ENCODE results near the gene ICOS.

The ICOS gene, protein sequence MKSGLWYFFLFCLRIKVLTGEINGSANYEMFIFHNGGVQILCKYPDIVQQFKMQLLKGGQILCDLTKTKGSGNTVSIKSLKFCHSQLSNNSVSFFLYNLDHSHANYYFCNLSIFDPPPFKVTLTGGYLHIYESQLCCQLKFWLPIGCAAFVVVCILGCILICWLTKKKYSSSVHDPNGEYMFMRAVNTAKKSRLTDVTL

GRCh38 chr2:203936535-203936934, at the start of gene ICOS:
ICOS (plus strand) TSS chr2:203936763; CDS start chr2:203936815, 52 bp downstream.
- no peak for DNase-seq

DNA sequence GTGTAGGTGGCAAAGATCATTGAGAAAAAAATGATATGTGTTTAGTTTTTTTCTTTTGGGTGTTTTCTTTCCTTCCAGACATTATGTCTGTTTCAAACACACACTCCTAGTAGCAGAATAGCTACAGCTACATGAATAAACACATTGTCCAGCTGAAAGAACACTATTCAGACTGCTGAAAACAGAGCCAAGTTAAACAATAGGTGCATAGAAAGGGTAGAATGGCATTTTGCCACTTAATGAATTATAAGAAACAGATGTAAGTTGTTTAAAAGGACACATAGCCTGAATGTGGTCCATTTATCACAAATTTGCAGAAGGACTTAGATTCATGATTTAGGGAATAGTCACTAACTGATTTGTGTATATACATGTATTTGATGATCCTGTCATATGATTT, 48.9 kb upstream of the ICOS start:
- no peak for DNase-seq

GRCh38 chr2:203889542-203889941, 47.0 kb upstream of the ICOS start:
- no peak for DNase-seq

GRCh38 chr2:203889944-203890343, 46.6 kb upstream of the ICOS start:
- no peak for DNase-seq

- DNase-seq = no peak
Measured at GRCh38 chr2:203890733-203891132, 45.8 kb upstream of the ICOS start.

DNA sequence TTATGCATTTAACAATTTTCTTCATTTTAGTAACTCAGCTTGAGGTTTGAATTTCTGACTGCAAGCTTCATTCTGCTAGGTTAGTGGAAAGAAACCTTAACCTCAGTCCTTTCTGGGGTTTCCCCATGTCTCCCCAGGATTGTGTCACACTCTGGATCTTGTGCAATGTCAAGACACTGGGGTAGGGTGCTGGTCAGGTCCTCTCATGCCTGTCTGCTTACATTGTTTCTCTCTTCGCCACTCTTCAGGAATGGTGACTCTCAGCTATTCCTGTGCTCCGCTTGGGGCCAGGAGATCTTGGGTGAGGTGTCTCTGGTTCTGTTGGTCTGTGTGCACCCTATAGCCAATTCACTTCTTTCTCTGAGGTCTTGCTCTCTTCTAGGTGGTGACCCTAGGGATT, 45.1 kb upstream of the ICOS start:
- DNase-seq = no peak

DNA sequence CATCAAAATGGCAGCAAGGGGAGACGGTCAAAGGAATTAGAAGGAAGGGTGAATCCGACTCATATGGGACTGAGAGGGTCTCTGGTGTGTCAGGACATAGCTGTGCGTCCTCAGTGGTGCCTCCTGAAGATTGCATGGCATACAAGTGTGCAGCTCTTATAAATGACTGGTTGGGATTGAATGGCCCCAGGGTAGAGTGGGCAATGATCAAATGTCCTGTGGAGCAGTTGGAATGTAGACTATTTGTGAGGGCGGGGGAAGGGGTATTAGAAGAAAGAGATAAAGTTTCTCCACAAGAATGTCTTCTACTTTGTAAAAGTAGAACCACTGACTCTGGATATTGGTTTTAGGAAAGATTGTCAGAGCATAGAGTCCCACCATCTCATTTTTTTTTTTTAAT, 44.4 kb upstream of the ICOS start:
- no peak for DNase-seq

DNA sequence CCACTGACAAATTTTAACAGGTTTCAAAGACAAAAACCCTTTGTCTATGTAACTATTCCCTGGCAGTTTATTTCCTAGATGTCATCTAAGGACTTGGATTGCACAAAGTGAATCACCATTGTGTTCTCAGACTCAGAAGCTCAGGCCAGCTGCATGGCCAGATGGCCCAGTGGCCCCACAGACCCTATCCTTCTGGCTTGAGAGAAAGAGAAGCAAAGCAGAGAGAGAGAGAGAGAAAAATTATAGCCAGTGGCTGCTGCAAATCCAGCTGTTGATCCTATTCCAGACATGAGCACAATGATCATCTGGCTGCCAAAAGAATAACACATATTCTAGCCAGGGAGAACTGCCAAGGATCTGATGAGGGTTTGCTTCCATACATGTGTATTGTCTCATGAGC, 43.2 kb upstream of the ICOS start:
- DNase-seq = no peak

GRCh38 chr2:203893840-203894239, 42.7 kb upstream of the ICOS start:
- no peak for DNase-seq

- DNase-seq = no peak
Measured at GRCh38 chr2:203894262-203894661, 42.3 kb upstream of the ICOS start.

DNA sequence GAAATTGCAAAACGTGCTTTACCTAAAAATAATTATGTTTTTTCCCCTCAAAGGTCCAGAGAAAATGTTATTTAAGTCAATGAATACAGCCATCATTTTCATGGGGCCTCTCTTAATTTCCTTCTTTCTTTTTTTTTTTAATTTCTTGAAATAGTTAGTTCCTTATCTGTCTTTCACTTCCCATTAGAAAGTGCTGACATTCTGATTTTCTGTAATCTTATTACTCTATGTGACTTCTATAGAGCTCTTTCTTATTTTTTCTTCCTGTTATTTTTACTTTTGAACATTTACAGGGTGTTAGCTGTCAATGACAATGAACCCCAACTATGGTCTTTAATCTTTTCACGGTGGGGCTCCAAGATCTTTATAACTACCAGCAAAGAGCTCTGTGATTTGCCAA, 39.0 kb upstream of the ICOS start:
- DNase-seq = no peak

DNA sequence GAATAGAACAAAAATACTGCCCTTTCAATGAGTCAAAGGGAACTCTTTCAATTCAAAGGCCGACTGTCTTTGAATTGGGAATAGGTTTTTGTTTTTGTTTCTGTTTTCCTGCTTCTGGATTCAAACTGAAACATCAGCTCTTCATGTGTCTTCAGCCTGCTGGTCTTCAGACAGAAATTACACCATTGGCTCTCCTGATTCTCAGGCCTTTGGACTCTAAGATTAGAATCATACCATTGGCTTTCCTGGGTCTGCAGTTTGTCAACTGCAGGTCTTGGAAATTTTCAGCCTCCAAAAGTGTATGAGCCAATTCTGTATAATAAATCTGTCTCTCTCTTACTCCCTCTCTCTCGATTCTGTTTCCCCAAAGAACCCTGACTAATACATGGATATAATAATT, 37.9 kb upstream of the ICOS start:
- no peak for DNase-seq

- no peak for DNase-seq
Measured at GRCh38 chr2:203900253-203900652, 36.3 kb upstream of the ICOS start.

GRCh38 chr2:203904022-203904421, 32.5 kb upstream of the ICOS start:
- no peak for DNase-seq

GRCh38 chr2:203905656-203906055, 30.9 kb upstream of the ICOS start:
- DNase-seq = no peak

GRCh38 chr2:203908066-203908796, 28.3 kb upstream of the ICOS start:
- DNase-seq = peak; percentile 5

DNA sequence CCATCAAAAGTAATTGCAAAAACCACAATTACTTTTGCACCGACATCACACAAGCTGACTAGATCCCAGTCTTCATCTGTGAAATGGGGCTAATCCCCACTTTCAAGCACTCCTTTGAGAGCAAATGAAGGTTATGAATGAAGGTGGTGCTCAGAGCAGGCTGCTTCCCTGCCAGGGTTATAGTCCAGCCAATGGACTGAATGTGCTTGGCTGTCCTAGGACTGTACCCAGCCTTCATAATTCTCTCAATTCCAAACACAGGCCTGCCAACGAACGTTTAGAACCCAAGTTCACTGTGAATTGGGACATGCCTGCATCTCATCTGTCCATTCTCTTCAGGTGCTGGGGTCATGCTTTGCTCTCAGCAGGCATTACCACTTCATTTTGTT, 27.8 kb upstream of the ICOS start:
- no peak for DNase-seq

DNA sequence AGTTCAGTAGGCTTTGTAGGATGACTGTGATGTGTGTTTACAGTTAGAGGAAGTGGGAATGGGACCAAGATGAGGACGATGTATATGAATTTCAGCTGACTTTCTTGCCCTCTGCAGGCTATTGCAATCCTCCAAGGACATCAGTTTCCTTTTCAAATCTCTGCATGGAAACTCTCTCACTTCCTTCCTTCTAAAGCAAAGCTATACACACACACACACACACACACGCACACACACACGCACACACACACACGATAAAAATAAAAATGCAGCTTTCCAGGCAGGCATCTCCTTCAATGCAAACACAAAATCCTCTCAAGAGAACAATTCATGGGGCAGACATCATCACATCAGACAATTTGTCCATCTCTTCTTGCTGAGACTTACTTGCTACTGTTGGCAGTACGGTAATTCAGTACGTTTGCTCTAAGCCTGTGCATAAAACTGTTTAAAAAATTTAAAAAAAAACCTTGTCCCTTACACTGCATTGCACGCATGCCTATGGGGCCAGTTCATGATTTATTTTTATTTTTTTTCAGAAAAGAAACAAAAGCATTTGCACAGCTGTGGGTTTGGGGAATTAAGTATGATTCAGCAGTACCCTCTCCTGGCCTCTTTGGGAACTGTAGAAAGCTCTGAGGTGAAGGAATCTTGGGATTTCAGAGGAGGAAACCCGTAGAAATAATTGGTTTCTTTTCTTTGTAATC, 27.1 kb upstream of the ICOS start:
- peak; percentile 11 for DNase-seq

- no peak for DNase-seq
Measured at GRCh38 chr2:203909974-203910373, 26.6 kb upstream of the ICOS start.

- DNase-seq = no peak
Measured at GRCh38 chr2:203913947-203914346, 22.6 kb upstream of the ICOS start.

DNA sequence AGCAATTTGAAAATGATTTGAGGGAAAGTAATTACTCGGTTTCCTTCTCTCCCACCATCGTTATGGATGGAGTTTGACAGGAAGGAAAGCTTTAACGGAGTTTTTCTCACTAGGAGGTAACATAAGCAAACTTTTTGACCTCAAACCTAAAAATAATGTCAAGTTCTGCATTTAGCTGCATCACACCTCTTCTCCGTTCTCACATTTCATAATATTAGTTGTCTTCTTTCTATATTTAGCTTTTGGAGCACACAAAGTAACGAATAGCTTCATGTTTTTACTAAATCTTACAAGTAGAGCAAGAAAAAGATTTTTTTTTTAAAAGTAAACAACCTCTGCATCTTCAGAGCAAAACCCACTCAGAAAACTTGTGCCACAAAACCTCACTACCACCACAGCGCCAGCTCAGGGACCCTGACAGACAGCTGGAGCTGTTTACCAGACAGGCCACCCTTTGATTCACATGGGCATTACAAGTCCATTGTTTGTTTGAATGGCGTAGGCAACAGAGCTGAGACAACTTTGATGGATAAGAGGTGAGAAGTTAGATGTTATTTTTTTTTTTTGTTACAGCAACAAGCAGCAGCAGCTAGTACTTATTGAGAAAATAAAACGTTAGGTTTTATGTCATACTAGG, 21.9 kb upstream of the ICOS start:
- no peak for DNase-seq

DNA sequence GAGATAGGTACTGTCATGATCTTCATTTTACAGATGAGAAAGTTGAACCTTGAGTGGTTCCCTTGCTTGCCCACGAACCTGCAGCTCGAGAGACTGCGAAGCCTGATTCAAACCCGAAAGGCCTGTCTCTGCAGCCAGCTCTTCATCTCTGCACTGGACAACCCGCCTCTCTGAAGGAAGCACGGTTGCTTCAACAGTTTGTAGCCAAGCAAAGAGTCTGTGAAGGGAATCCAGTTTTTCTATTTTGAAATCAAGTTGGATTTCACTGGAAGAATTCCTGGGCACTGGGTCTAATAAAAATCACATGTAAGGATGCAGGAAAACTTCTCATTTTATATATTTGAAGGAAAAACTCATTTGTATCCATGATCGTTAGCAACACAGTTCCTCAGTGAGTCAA, 21.3 kb upstream of the ICOS start:
- DNase-seq = no peak

DNA sequence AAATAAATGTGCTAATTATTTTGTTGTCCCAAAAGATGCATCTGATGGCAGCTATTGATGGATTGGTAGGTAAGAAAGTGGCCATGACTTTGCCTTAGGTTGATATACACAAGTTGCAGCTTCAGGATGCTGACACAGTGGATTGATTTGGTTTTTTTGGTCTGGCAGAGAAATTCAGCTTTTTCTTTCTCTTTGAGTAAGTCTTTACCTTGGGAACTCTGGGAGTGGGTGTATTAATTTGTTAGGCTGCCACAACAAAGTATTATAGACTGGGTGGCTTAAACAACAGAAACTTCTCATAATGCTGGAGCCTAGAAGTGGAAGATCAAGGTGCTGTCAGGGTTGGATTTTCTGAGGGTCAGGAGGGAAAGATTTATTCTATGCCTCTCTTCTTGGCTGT, 19.8 kb upstream of the ICOS start:
- DNase-seq = no peak

GRCh38 chr2:203918264-203918663, 18.3 kb upstream of the ICOS start:
- DNase-seq = peak; percentile 50

Measured in DMS79 treated with DMSO at 0.1 percent for 48 hours (cell line).